A673 (cell line): Measurements from ENCODE around the gene SPAM1. TPM values are rescaled to one million over a fixed set of nuclear protein-coding genes. Genes with fewer than 3 reads are reported as not detected.

ENCODE experiments used
- BruUV-seq: library from RNA; stranded (reverse); fragments of 400-500 nt; replicated peaks from 2 replicates; lab custom pipeline; 2021; lab: Mats Ljungman, UMichigan
- CTCF ChIA-PET: fragments of 300-600 bp; sonication (Branson Sonifier 250); formaldehyde crosslinking; loops from one replicate; lab custom pipeline; 2022; ENCODE audit warnings: antibody characterized with exemption; lab: Charles Lee
- POLR2A ChIA-PET: fragments of 300-600 bp; sonication (Branson Sonifier 250); formaldehyde crosslinking; loops from one replicate; lab custom pipeline; 2022; ENCODE audit warnings: antibody characterized with exemption; ENCODE audit not compliant: low non-redundant PET; lab: Charles Lee
- DNase-seq: peaks from one replicate; pipeline ENCODE4 v3.0.0-alpha.2; 2015; ENCODE audit warnings: low spot score
- H3K27ac ChIP-seq: fragments of 200-600 bp; sonication (generic); 2 replicates; pipeline ENCODE4 v1.5.1; 2016; ENCODE audit warnings: mixed run types, low read depth, mild to moderate bottlenecking, mixed read lengths, antibody characterized with exemption, low read length; ENCODE audit not compliant: poor library complexity, severe bottlenecking
- H3K27me3 ChIP-seq: fragments of 200-600 bp; sonication (generic); replicated peaks from 2 replicates; pipeline ENCODE4 v1.6.1; 2017; ENCODE audit warnings: mixed run types, low read depth, mild to moderate bottlenecking, mixed read lengths, antibody characterized with exemption, low read length; ENCODE audit not compliant: insufficient read depth, poor library complexity
- H3K36me3 ChIP-seq: fragments of 200-600 bp; sonication (generic); 2 replicates; pipeline ENCODE4 v1.6.1; 2016; ENCODE audit warnings: mixed run types, mild to moderate bottlenecking, mixed read lengths, antibody characterized with exemption, low read length; ENCODE audit not compliant: insufficient read depth, poor library complexity, severe bottlenecking
- H3K4me1 ChIP-seq: fragments of 200-600 bp; sonication (generic); 2 replicates; pipeline ENCODE4 v1.6.1; 2017; ENCODE audit warnings: mixed run types, mild to moderate bottlenecking, mixed read lengths, antibody characterized with exemption, low read length; ENCODE audit not compliant: insufficient read depth, poor library complexity, severe bottlenecking
- H3K4me3 ChIP-seq: fragments of 200-600 bp; sonication (generic); 2 replicates; pipeline ENCODE4 v1.5.1; 2016; ENCODE audit warnings: low read depth, mixed run types, mild to moderate bottlenecking, mixed read lengths, low read length; ENCODE audit not compliant: poor library complexity, severe bottlenecking
- H3K9me3 ChIP-seq: fragments of 200-600 bp; sonication (generic); 2 replicates; pipeline ENCODE4 v1.6.1; 2016; ENCODE audit warnings: mixed run types, low read depth, mild to moderate bottlenecking, mixed read lengths, antibody characterized with exemption, low read length; ENCODE audit not compliant: poor library complexity, severe bottlenecking
- CTCF ChIP-seq: fragments of 300-800, 200-600 bp; sonication (generic); conservative IDR thresholded peaks from 2 replicates; pipeline ENCODE4 v1.5.1; 2017; ENCODE audit warnings: low read depth, mild to moderate bottlenecking, antibody characterized with exemption, low read length, moderate library complexity, mixed read lengths
- EZH2 ChIP-seq: fragments of 200-600 bp; sonication (generic); IDR thresholded peaks from 2 replicates; pipeline ENCODE4 v1.6.1; 2017; ENCODE audit warnings: borderline replicate concordance, low read depth, mild to moderate bottlenecking, mixed read lengths, antibody characterized with exemption, low read length; ENCODE audit not compliant: poor library complexity, severe bottlenecking
- intact Hi-C: fragments of 100-400 bp; cut with micrococcal nuclease; formaldehyde crosslinking; loops from one replicate; pipeline ENCODE4 v1.10.0; 2022; ENCODE audit not compliant: unreplicated experiment
- total RNA-seq: library from RNA; stranded (reverse); gene quantifications from 2 replicates; pipeline ENCODE4 v1.2.3, GENCODE V29; 2021

The SPAM1 gene
- total RNA-seq, 1 experiment from 2014 or later = not detected

- no peak for DNase-seq
- POLR2A ChIA-PET = no interaction called here
- Histone ChIP-seq H3K9me3 (no peaks in the 10 kb centered on the region), H3K27ac (no peak overlapping the region), H3K27me3 (no peaks in the 10 kb centered on the region), H3K4me1 (no peaks in the 10 kb centered on the region), H3K36me3 (no peaks in the 10 kb centered on the region), H3K4me3 (no peak overlapping the region)
- CTCF ChIA-PET = no interaction called here
- TF ChIP-seq EZH2 = no peak
- TF ChIP-seq CTCF = no peak
- intact Hi-C loops = no loop called here
- BruUV-seq = no TSS peak
Observed at GRCh38 chr7:123987445-123987844, 62.4 kb downstream of the SPAM1 start.

GRCh38 chr7:123992913-123993518 lies 68.0 kb downstream of the SPAM1 start:
- Histone ChIP-seq H3K27me3 (no peaks in the 10 kb centered on the region), H3K4me3 (no peak overlapping the region), H3K9me3 (no peaks in the 10 kb centered on the region), H3K27ac (no peak overlapping the region), H3K4me1 (no peaks in the 10 kb centered on the region), H3K36me3 (no peaks in the 10 kb centered on the region)
- ChIA-PET POLR2A (no interaction called here), CTCF (no interaction called here)
- no peak for DNase-seq
- intact Hi-C loops = no loop called here
- BruUV-seq = no TSS peak
- TF ChIP-seq CTCF (no peak), EZH2 (no peak)

GRCh38 chr7:123993996-123994395 lies 69.0 kb downstream of the SPAM1 start:
- TF ChIP-seq CTCF = no peak
- no peak for TF ChIP-seq EZH2
- POLR2A ChIA-PET = no interaction called here
- H3K4me1 ChIP-seq = no peaks in the 10 kb centered on the region
- H3K4me3 ChIP-seq = no peak overlapping the region
- CTCF ChIA-PET = no interaction called here
- H3K36me3 ChIP-seq = no peaks in the 10 kb centered on the region
- no peaks in the 10 kb centered on the region for H3K27me3 ChIP-seq
- H3K27ac ChIP-seq = no peak overlapping the region
- no TSS peak for BruUV-seq
- H3K9me3 ChIP-seq = no peaks in the 10 kb centered on the region
- intact Hi-C loops = no loop called here
- no peak for DNase-seq
